Aorta (tissue), 5 donors: ENCODE measurements around the gene MYO1H. TPM values are rescaled to one million over a fixed set of nuclear protein-coding genes. Genes with fewer than 3 reads are reported as not detected.
A peak's percentile ranks its signal among the peaks of the same experiment; 100 is the strongest.

ENCODE experiments used
- ATAC-seq: fragments of 200-7000 bp; cut with Tn5 transposase; one replicate; pipeline ENCODE4 v1.9.1; 2022; ENCODE audit warnings: moderate library complexity; ENCODE audit not compliant: low FRiP score
- DNase-seq, 2 donors: peaks; one replicate each; pipeline ENCODE4 v3.0.0-alpha.2; 2020
- H3K27ac ChIP-seq, 2 donors: one replicate each; pipeline ENCODE4 v1.5.1; 2013; ENCODE audit warnings: low read length in 2 of 2, mild to moderate bottlenecking in 2 of 2, moderate library complexity in 2 of 2, control low read depth in 1 of 2, inconsistent platforms in 1 of 2, low read depth in 1 of 2
- H3K27me3 ChIP-seq, 2 donors: one replicate each; pipeline ENCODE4 v1.6.1; 2013; ENCODE audit warnings: control low read depth in 1 of 2, low read length in 1 of 2, mild to moderate bottlenecking in 1 of 2, moderate library complexity in 1 of 2; ENCODE audit not compliant: insufficient read depth in 2 of 2, control insufficient read depth in 1 of 2
- H3K36me3 ChIP-seq, 2 donors: one replicate each; pipeline ENCODE4 v1.6.1; 2013; ENCODE audit warnings: control low read depth in 1 of 2, low read length in 1 of 2, mild to moderate bottlenecking in 1 of 2; ENCODE audit not compliant: insufficient read depth in 2 of 2, control insufficient read depth in 1 of 2
- H3K4me1 ChIP-seq, 2 donors: one replicate each; pipeline ENCODE4 v1.6.1; 2013; ENCODE audit warnings: low read length in 2 of 2, control low read depth in 1 of 2, mild to moderate bottlenecking in 1 of 2, moderate library complexity in 1 of 2; ENCODE audit not compliant: insufficient read depth in 2 of 2, control insufficient read depth in 1 of 2
- H3K4me3 ChIP-seq, 2 donors: one replicate each; pipeline ENCODE4 v1.5.1; 2013; ENCODE audit warnings: low read length in 2 of 2, control low read depth in 1 of 2, mild to moderate bottlenecking in 1 of 2
- H3K9me3 ChIP-seq: one replicate; pipeline ENCODE4 v1.6.1; 2013; ENCODE audit warnings: mild to moderate bottlenecking, low read length; ENCODE audit not compliant: control insufficient read depth
- WGBS, 2 donors: extraction: QIAGEN DNeasy Blood & Tissue Kit; methylation state at CpG; one replicate each; pipeline ENCODE4 v1.1.7; 2013; 5-methylcytosine and 5-hydroxymethylcytosine counted together
- intact Hi-C, 2 donors: fragments of 100-400 bp; cut with DNase I; formaldehyde crosslinking; loops; one replicate each; pipeline versions ENCODE4 v1.14.2 to v1.15.0; 2022
- polyA plus RNA-seq, 2 donors: library from polyadenylated mRNA; stranded (reverse); fragments of 200-250 nt; gene quantifications; one replicate each; pipeline ENCODE4 v1.2.3, GENCODE V29; 2013
- total RNA-seq, 2 donors: library from RNA; stranded (reverse); fragmentation: NEBNext Ultra II Directional; extraction: Animal tissue kit (Norgen Biotek cat#: 25700); gene quantifications; one replicate each; pipeline ENCODE4 v1.2.1, GENCODE V29; 2021
- donor health status: healthy with polysubstance abuse.
- donor health status: Bipolar disorder and iron deficiency.
- donor health status: DM: no; HTN: no; CAD: no.
- donor health status: DM: no; HTN: no; CAD: no.
- donor health status: DM: yes; HTN: yes; CAD: no.

Gene MYO1H
- total and polyA plus RNA-seq, 4 donors, result not detected

DNA sequence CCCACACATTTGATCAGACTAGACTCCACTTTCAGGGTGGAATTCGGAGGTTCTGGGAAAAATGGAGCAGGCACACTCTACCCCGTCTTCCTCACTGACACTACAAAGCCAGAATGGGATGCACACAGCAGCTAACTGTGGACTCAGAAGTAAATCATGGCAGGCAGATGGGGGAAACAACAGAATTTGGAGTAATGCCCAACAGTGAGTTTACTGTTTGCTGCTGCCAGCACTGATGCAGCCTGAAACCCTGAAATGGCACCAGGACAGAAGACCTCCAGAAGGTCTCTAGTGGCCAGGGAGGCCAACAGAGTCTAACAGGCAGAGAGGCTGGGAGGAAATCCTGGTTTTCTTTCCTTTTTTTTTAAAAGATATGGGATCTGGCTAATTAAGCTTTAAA, 104.8 kb downstream of the MYO1H start:
- no peaks in the 10 kb centered on the region for H3K9me3 ChIP-seq
- WGBS, 2 donors, result 75 to 77% methylated on average over 2 of the region's 2 CpGs
- H3K4me3 ChIP-seq, result no peak overlapping the region
- peaks cover 4 to 15% of the 10 kb centered on the region in 2 donors for H3K36me3 ChIP-seq
- no peak for ATAC-seq
- no peak for DNase-seq
- intact Hi-C loops, result no loop called here
- no peak overlapping the region for H3K27ac ChIP-seq
- no peaks in the 10 kb centered on the region for H3K27me3 ChIP-seq
- H3K4me1 ChIP-seq, result no peaks in the 10 kb centered on the region

DNA sequence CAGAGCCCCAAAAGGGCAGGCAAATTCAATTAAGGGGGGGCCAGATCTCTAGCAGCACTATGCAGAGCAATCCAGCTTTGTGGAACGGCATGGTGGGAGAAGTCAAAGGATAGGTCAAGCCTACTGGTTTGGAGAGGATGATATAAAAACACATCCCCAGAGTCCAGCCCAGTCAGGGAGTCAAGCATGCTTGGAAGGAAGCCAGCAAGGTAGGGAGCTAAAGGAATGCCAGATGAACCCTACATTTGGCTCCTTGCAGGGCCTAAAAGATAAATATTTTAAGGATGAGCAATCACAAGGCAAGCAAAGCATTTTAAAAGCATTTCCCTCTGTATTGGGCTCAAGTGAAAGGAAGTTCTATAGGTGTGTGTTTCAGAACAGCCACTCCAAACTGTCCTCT, 108.0 kb downstream of the MYO1H start:
- no peak overlapping the region for H3K4me3 ChIP-seq
- 85 to 92% methylated on average over 1 of the region's 1 CpG for WGBS, 2 donors
- no peaks in the 10 kb centered on the region for H3K27me3 ChIP-seq
- H3K9me3 ChIP-seq, result no peaks in the 10 kb centered on the region
- peaks cover 4 to 15% of the 10 kb centered on the region in 2 donors for H3K36me3 ChIP-seq
- intact Hi-C loops, result no loop called here
- peaks cover 0 to 5% of the 10 kb centered on the region in 2 donors for H3K4me1 ChIP-seq
- H3K27ac ChIP-seq, result no peak overlapping the region
- DNase-seq (no peak), ATAC-seq (no peak)

DNA sequence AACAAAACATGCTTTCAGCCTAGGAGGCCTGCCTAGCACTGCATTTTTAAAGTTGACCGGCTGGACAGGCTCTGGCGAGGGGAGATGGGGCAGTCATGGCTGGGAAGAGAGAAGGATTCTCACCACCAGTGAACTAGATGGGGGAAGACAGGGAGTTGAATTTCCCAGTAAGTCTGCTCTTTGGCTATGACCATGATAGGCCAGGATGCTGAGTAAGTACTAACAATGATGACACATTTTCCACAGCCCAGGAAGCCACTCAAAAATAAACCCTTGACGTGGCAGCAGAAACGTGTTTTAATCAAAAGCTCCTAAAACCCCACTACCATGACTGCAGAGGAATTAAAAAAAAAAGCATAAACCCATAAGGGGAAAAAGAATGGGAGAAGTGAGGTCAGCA, 110.4 kb downstream of the MYO1H start:
- Histone ChIP-seq H3K27me3 (no peaks in the 10 kb centered on the region), H3K36me3 (peaks cover 4 to 9% of the 10 kb centered on the region in 2 donors), H3K9me3 (no peaks in the 10 kb centered on the region), H3K4me1 (peaks cover 0 to 18% of the 10 kb centered on the region in 2 donors), H3K4me3 (no peak overlapping the region), H3K27ac (peak overlapping the region; percentile 81 to 92)
- intact Hi-C loops, result no loop called here
- ATAC-seq (no peak), DNase-seq (no peak)
- 34 to 36% methylated on average over 4 of the region's 4 CpGs for WGBS, 2 donors

DNA sequence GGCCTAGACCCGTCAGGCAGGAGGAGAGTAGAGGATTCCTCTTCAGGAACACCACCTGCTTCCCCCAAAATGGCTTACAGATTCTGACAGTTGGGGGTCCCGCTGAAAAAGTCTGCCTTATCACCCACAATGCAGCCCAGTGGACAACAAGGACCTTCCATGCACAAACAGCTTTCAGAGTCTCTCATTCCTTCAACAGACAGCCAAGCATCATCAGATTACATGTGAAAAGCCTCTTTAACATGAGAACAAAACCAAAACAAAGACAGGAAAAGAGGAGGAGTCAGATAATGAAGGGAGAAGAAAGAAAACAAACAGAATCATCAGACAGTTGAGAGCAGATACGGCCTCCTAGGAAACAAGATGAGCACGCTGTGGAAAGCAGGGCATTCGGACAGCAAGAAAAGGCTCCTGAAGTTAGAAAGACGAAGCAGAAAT, 111.1 kb downstream of the MYO1H start:
- Histone ChIP-seq H3K9me3 (no peaks in the 10 kb centered on the region), H3K4me3 (no peak overlapping the region), H3K27me3 (no peaks in the 10 kb centered on the region), H3K36me3 (peaks cover under 1 to 7% of the 10 kb centered on the region in 2 donors), H3K27ac (peak overlapping the region; percentile 81 to 99), H3K4me1 (peaks cover 0 to 18% of the 10 kb centered on the region in 2 donors)
- 28 to 29% methylated on average over 6 of the region's 6 CpGs for WGBS, 2 donors
- intact Hi-C loops, result no loop called here
- ATAC-seq (no peak), DNase-seq (no peak)

DNA sequence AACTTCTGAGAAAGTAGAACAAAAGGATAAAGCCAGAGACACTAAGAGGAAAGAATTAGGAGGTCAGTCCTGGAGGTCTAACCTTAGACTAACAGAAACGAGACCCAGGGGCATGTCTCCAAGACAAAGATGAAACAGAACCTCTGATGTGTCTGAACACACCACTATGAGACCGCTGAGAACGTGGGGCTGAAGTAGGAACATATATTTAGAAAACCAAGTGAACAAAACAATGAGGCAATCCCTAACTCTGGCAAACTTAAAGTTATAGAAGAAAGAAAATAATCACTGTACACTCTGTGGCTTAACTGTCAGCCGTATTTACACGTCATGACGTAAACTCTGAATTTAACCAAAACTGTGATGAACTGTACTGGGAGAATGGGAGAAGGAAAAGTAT, 111.5 kb downstream of the MYO1H start:
- peaks cover 0 to 18% of the 10 kb centered on the region in 2 donors for H3K4me1 ChIP-seq
- H3K36me3 ChIP-seq, result peaks cover 0 to 6% of the 10 kb centered on the region in 2 donors
- DNase-seq (no peak), ATAC-seq (no peak)
- no peaks in the 10 kb centered on the region for H3K9me3 ChIP-seq
- H3K27ac ChIP-seq, result peak overlapping the region; percentile 87 to 99
- H3K27me3 ChIP-seq, result no peaks in the 10 kb centered on the region
- WGBS, 2 donors, result 6 to 10% methylated on average over 6 of the region's 6 CpGs
- no peak overlapping the region for H3K4me3 ChIP-seq
- intact Hi-C loops, result no loop called here

DNA sequence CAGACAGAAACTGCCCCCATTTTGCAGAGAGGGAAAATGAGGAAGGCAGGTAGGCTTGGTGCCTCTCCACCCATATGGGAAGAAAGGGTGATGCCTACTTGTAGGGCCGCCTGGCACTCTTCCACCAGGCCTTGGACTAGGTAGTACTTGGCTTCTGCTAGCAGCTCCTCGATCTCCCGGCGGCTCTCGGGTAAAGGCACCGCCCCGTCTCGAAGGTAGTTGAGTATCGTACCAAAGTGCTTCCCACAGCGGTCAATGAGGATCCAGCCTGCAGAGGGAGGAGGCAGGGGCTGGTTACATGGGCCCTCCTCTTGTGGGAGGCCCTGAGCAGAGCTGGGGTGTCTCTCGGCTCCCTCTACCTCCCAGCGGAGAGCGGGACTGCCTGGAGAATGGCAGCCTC, 112.8 kb downstream of the MYO1H start:
- Histone ChIP-seq H3K9me3 (no peaks in the 10 kb centered on the region), H3K36me3 (peaks cover 0 to 2% of the 10 kb centered on the region in 2 donors), H3K4me1 (peaks cover 0 to 26% of the 10 kb centered on the region in 2 donors), H3K27ac (peak overlapping the region; percentile 87 to 99), H3K4me3 (no peak overlapping the region), H3K27me3 (no peaks in the 10 kb centered on the region)
- ATAC-seq (no peak), DNase-seq (peak; percentile 65 to 74)
- 67 to 72% methylated on average over 13 of the region's 13 CpGs for WGBS, 2 donors
- intact Hi-C loops, result no loop called here

DNA sequence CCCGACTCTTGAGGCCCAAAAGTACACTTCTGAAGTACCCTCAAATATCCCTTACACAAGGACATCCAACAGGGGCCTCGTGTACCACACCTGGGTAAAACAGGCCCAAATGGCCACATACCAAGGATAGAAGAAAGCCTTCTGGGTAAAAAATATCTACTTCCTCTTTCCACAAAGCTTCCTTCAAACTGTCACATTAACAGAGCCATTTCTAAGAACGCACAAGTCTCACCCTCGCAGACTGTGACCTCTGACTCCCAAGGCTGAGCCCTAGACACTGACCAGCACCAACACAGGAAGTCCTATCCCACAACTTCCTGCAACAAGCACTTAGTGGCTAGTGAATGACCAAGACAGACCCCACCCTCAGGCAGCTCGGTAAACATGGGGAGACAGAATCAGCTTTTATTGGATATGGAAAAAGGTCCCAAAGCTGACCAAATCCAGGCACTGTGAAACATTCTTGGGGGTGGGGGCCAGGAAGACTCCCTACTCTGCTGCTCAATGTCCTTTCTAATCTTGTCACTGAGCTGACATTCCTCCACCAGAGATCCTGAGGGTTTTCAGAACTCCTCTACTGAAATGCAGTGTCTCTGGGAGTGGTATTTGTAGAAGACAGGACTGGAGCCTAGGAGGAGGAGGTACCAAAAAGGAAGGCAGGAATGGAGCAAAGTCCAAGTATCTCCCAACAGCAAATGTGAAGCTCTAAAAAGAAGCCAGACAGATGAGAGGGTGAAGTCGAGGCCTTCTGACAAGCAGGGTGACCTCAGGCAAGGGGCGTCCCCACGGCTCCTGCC, 113.5 kb downstream of the MYO1H start:
- DNase-seq (peak; percentile 70 to 81), ATAC-seq (no peak)
- intact Hi-C loops, result no loop called here
- H3K9me3 ChIP-seq, result no peaks in the 10 kb centered on the region
- H3K4me1 ChIP-seq, result peaks cover 0 to 26% of the 10 kb centered on the region in 2 donors
- peak overlapping the region; percentile 87 to 99 for H3K27ac ChIP-seq
- no peaks in the 10 kb centered on the region for H3K36me3 ChIP-seq
- H3K27me3 ChIP-seq, result no peaks in the 10 kb centered on the region
- no peak overlapping the region for H3K4me3 ChIP-seq
- 66 to 70% methylated on average over 8 of the region's 8 CpGs for WGBS, 2 donors

DNA sequence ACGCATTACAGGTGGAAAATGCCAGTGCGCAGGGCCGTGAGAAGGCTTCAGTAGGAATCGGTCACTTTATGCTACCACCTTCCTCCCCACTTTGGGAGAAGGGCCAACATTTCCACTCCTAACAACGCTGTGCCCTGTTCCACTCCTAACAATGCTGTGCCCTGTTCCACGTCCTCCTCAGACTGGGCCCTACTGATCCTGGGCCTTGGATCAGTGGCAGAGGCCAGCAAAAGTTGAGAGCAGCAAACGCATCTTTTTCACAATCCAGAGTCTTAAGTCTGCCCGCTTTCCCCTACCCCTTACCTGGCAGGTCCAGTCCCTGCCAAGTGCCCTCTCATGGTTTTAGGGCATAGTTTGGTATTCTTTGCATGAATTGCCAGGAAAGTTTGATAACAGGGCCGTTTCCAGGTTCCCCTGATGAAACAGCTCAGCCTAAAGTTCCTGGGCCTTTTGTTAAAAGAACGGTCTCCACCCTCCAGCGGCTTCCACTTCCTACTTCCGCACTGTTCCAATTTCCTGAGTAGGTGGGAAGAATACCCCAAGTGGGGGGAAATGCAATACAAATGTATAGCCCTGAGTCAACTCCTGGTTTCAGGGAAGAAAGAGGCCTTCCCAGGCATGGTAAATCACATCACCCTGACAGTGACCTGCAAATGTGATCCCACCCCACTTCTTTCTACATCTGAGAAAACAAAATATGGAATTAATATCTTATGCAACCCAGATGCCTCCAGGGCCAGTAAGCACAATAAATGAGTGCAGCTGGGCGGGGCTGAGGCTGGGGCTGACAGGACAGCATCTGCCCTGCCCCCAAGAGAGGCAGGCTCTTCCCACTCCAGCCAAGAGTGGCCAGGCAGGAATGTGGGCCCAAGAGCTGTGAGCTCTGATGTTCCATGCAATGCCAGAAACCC, 114.4 kb downstream of the MYO1H start:
- Histone ChIP-seq H3K9me3 (no peaks in the 10 kb centered on the region), H3K4me1 (peaks cover 5 to 26% of the 10 kb centered on the region in 2 donors), H3K27ac (peak overlapping the region; percentile 87 to 99), H3K4me3 (no peak overlapping the region), H3K36me3 (no peaks in the 10 kb centered on the region), H3K27me3 (no peaks in the 10 kb centered on the region)
- intact Hi-C loops, result no loop called here
- ATAC-seq, result peak; percentile 88
- peak; percentile 94 for DNase-seq
- 49 to 50% methylated on average over 13 of the region's 13 CpGs for WGBS, 2 donors
